ENCODE results near the gene YBEY. TPM values are rescaled to one million over a fixed set of nuclear protein-coding genes. Genes with fewer than 3 reads are reported as not detected.
"Not testable (repeated sequence)": the region's sequence is repeated elsewhere in the genome, so short reads cannot be mapped to it uniquely, and the experiment has no call there.

Gene YBEY
- total RNA-seq: 7.3 TPM

- peak; percentile 74 to 85 (median 80) for DNase-seq (ENCODE audit: low read depth in 2 of 3, low spot score in 2 of 3)
These were observed at the start of gene YBEY for GRCh38 chr21:46285761-46286647. Gene YBEY (plus strand): TSS chr21:46286342. CDS start chr21:46286914, 572 bp downstream.

GRCh38 chr21:46237474-46237873, 48.7 kb upstream of the YBEY start:
- no peak for DNase-seq (ENCODE audit: low read depth in 2 of 3, low spot score in 2 of 3)

GRCh38 chr21:46239817-46240325, 46.3 kb upstream of the YBEY start:
- DNase-seq (ENCODE audit: low read depth in 2 of 3, low spot score in 2 of 3): no peak

GRCh38 chr21:46241577-46241976, 44.6 kb upstream of the YBEY start:
- DNase-seq (ENCODE audit: low read depth in 2 of 3, low spot score in 2 of 3): not testable (repeated sequence)

- DNase-seq (ENCODE audit: low read depth in 2 of 3, low spot score in 2 of 3): no peak
These were observed 42.8 kb upstream of the YBEY start for GRCh38 chr21:46243325-46243724.

GRCh38 chr21:46243960-46244361, 42.2 kb upstream of the YBEY start:
- no peak for DNase-seq (ENCODE audit: low read depth in 2 of 3, low spot score in 2 of 3)

GRCh38 chr21:46244602-46245001, 41.5 kb upstream of the YBEY start:
- DNase-seq (ENCODE audit: low read depth in 2 of 3, low spot score in 2 of 3): no peak

GRCh38 chr21:46245213-46245915, 40.8 kb upstream of the YBEY start:
- DNase-seq (ENCODE audit: low read depth in 2 of 3, low spot score in 2 of 3): no peak

- DNase-seq (ENCODE audit: low read depth in 2 of 3, low spot score in 2 of 3): no peak
These were observed 39.8 kb upstream of the YBEY start for GRCh38 chr21:46246345-46246744.

- DNase-seq (ENCODE audit: low read depth in 2 of 3, low spot score in 2 of 3): no peak
These were observed 38.3 kb upstream of the YBEY start for GRCh38 chr21:46247699-46248421.

- no peak for DNase-seq (ENCODE audit: low read depth in 2 of 3, low spot score in 2 of 3)
These were observed 37.7 kb upstream of the YBEY start for GRCh38 chr21:46248422-46248782.

GRCh38 chr21:46248827-46249226, 37.3 kb upstream of the YBEY start:
- DNase-seq (ENCODE audit: low read depth in 2 of 3, low spot score in 2 of 3): no peak

GRCh38 chr21:46250146-46250725, 35.9 kb upstream of the YBEY start:
- no peak for DNase-seq (ENCODE audit: low read depth in 2 of 3, low spot score in 2 of 3)

- no peak for DNase-seq (ENCODE audit: low read depth in 2 of 3, low spot score in 2 of 3)
These were observed 33.3 kb upstream of the YBEY start for GRCh38 chr21:46252840-46253239.

GRCh38 chr21:46253610-46254124, 32.5 kb upstream of the YBEY start:
- peak in 2 of 3 donors; percentile 89 to 96 for DNase-seq (ENCODE audit: low read depth in 2 of 3, low spot score in 2 of 3)

GRCh38 chr21:46254208-46254975, 31.8 kb upstream of the YBEY start:
- no peak for DNase-seq (ENCODE audit: low read depth in 2 of 3, low spot score in 2 of 3)

- DNase-seq (ENCODE audit: low read depth in 2 of 3, low spot score in 2 of 3): no peak
These were observed 31.0 kb upstream of the YBEY start for GRCh38 chr21:46255166-46255565.

- no peak for DNase-seq (ENCODE audit: low read depth in 2 of 3, low spot score in 2 of 3)
These were observed 30.3 kb upstream of the YBEY start for GRCh38 chr21:46255758-46256337.

- DNase-seq (ENCODE audit: low read depth in 2 of 3, low spot score in 2 of 3): no peak
These were observed 29.6 kb upstream of the YBEY start for GRCh38 chr21:46256501-46256994.

Measured in hematopoietic multipotent progenitor cell (in vitro differentiated cells).